HepG2 (cell line): Measurements from ENCODE around the gene RAD50. TPM values are rescaled to one million over a fixed set of nuclear protein-coding genes. Genes with fewer than 3 reads are reported as not detected.
A peak's percentile ranks its signal among the peaks of the same experiment; 100 is the strongest.

Source experiments
- ARID5B ChIP-seq: IDR thresholded peaks from 2 replicates; pipeline ENCODE4 v1.4.0; 2020; ENCODE audit warnings: mild to moderate bottlenecking, missing genetic modification reagents
- ATF1 ChIP-seq: IDR thresholded peaks from 2 replicates; pipeline ENCODE4 v1.6.1; 2016; ENCODE audit warnings: mild to moderate bottlenecking, control low read depth
- CERS6 ChIP-seq: sonication (generic); formaldehyde crosslinking; IDR thresholded peaks from 2 replicates; pipeline ENCODE4 v1.5.0; 2020; ENCODE audit warnings: missing genetic modification reagents
- CREB1 ChIP-seq, 2 experiments: fragments of 450-650 bp in 1 of 2; IDR thresholded peaks; 2 replicates each; pipeline ENCODE4 v1.6.1; 2016 to 2017; ENCODE audit warnings: control low read depth in 1 of 2, mild to moderate bottlenecking in 1 of 2, missing compliant biosample characterization in 1 of 2, missing genetic modification characterization in 1 of 2
- EZH2 ChIP-seq: conservative IDR thresholded peaks from 2 replicates; pipeline ENCODE4 v1.6.1; 2012; ENCODE audit warnings: mild to moderate bottlenecking, low read depth, low read length, moderate library complexity
- FOSL2 ChIP-seq: sonication (generic); formaldehyde crosslinking; IDR thresholded peaks from 2 replicates; pipeline ENCODE4 v1.4.0; 2020; ENCODE audit warnings: missing genetic modification reagents
- GTF2F1 ChIP-seq: fragments of 150-350 bp; IDR thresholded peaks from 2 replicates; pipeline ENCODE4 v1.6.1; 2014; ENCODE audit warnings: low read length
- IRF9 ChIP-seq: sonication (generic); formaldehyde crosslinking; IDR thresholded peaks from 2 replicates; pipeline ENCODE4 v1.8.0; 2022; ENCODE audit warnings: missing genetic modification reagents, mild to moderate bottlenecking, borderline replicate concordance
- KDM3A ChIP-seq: IDR thresholded peaks from 2 replicates; pipeline ENCODE4 v1.6.1; 2018; ENCODE audit warnings: low read depth, missing compliant biosample characterization
- NCOR1 ChIP-seq: fragments of 200-600 bp; sonication (generic); IDR thresholded peaks from 2 replicates; pipeline ENCODE4 v1.7.0; 2017; ENCODE audit warnings: antibody characterized with exemption, low read length, borderline replicate concordance
- NR2F2 ChIP-seq: IDR thresholded peaks from 2 replicates; pipeline ENCODE4 v1.6.1; 2012; ENCODE audit warnings: low read depth, inconsistent platforms, borderline replicate concordance
- RFX5 ChIP-seq: IDR thresholded peaks from 2 replicates; pipeline ENCODE4 v1.6.1; 2011; ENCODE audit warnings: low read depth, low read length, improper control_type of control experiment
- SIN3A ChIP-seq: IDR thresholded peaks from 2 replicates; pipeline ENCODE4 v1.6.1; 2011; ENCODE audit warnings: low read depth, mild to moderate bottlenecking, control low read depth, low read length, borderline replicate concordance
- STAT5B ChIP-seq: sonication (generic); formaldehyde crosslinking; IDR thresholded peaks from 2 replicates; pipeline ENCODE4 v1.4.0; 2020; ENCODE audit warnings: missing genetic modification reagents
- ZFX ChIP-seq: sonication (generic); formaldehyde crosslinking; IDR thresholded peaks from 2 replicates; pipeline ENCODE4 v1.4.0; 2020; ENCODE audit warnings: mild to moderate bottlenecking, low read depth, missing genetic modification reagents, moderate library complexity
- ZMYM3 ChIP-seq: sonication (generic); formaldehyde crosslinking; IDR thresholded peaks from 2 replicates; pipeline ENCODE4 v1.5.1; 2020; ENCODE audit warnings: mild to moderate bottlenecking, missing genetic modification reagents
- ZNF124 ChIP-seq: sonication (generic); formaldehyde crosslinking; IDR thresholded peaks from 2 replicates; pipeline ENCODE4 v1.4.0; 2020; ENCODE audit warnings: missing genetic modification reagents
- ZSCAN21 ChIP-seq: sonication (generic); formaldehyde crosslinking; IDR thresholded peaks from 2 replicates; pipeline ENCODE4 v1.8.0; 2022; ENCODE audit warnings: mild to moderate bottlenecking, missing genetic modification reagents, moderate library complexity, borderline replicate concordance
- polyA plus RNA-seq, 8 experiments: library from polyadenylated mRNA; depleted of rRNA in 3 of 8; stranded (reverse) in 7 of 8; unstranded in 1 of 8; fragments of >200 nt; fragmentation: Illumina TruSeq in 4 of 8; extraction: Trizol in 4 of 8; gene quantifications; 2 replicates each; pipeline versions ENCODE4 v1.2.1 to v1.2.3, GENCODE V29; 2011 to 2016; ENCODE audit warnings: low read depth in 4 of 8, missing spikeins in 1 of 8, mixed read lengths in 1 of 8; ENCODE audit not compliant: insufficient read depth in 1 of 8
- total RNA-seq, 5 experiments: library from RNA; depleted of rRNA; stranded (reverse); fragments of >200 nt; fragmentation: Illumina TruSeq; extraction: Trizol; gene quantifications; 2 replicates each; pipeline ENCODE4 v1.2.3, GENCODE V29; 2016; ENCODE audit warnings: low read depth in 1 of 5
- TF ChIP-seq, protein P1 (sequence below): sonication (generic); formaldehyde crosslinking; IDR thresholded peaks from 2 replicates; pipeline ENCODE4 v1.5.0; 2020; ENCODE audit warnings: mild to moderate bottlenecking, missing genetic modification reagents

RAD50 gene
- total and polyA plus RNA-seq, 2 of the 13 experiments (the other 11 are each of a cell fraction or from before 2014, with no cell fraction given) = 19.2 to 23.4 TPM

DNA sequence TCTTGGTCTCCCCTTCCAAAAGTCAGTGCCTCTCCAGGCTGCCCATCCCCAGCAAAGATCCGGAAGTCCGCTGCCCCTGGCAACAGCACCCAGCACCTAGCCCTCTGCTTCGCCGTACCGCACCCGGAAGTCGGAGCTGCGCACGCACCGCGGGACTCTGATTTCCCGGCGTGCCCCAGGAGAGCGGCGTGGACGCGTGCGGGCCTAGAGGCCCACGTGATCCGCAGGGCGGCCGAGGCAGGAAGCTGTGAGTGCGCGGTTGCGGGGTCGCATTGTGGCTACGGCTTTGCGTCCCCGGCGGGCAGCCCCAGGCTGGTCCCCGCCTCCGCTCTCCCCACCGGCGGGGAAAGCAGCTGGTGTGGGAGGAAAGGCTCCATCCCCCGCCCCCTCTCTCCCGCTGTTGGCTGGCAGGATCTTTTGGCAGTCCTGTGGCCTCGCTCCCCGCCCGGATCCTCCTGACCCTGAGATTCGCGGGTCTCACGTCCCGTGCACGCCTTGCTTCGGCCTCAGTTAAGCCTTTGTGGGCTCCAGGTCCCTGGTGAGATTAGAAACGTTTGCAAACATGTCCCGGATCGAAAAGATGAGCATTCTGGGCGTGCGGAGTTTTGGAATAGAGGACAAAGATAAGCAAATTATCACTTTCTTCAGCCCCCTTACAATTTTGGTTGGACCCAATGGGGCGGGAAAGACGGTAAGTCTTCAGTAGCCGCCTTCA is at the start of gene RAD50 (continued):
- TF ChIP-seq ZNF124 (CRISPR knock-in tag) (0 out of 2 replicates have a peak, but pooled peaks have one; percentile 39), ATF1 (CRISPR knock-in tag) (peak; percentile 15), ZMYM3 (CRISPR knock-in tag) (peak; percentile 60; the same call in 1 of the 2 replicates), CREB1 (IDR thresholded peaks at IDR 0.05) (no peak), CREB1 (CRISPR knock-in tag; IDR thresholded peaks at IDR 0.05) (peak; percentile 16), RFX5 (peak; percentile 32; the same call in 1 of the 2 replicates), FOSL2 (CRISPR knock-in tag) (peak; percentile 48), STAT5B (peak; percentile 60; the same call in 1 of the 2 replicates), EZH2 (no peak), SIN3A (peak; percentile 65; the same call in 1 of the 2 replicates), IRF9 (CRISPR knock-in tag) (peak; percentile 95), ARID5B (CRISPR knock-in tag) (peak; percentile 81), ZSCAN21 (CRISPR knock-in tag) (peak; percentile 86), NCOR1 (peak; percentile 19; the same call in 1 of the 2 replicates), ZFX (peak; percentile 95), KDM3A (CRISPR knock-in tag) (peak; percentile 88; the same call in 1 of the 2 replicates), CERS6 (CRISPR knock-in tag) (no peak), NR2F2 (no peak; the same call in 1 of the 2 replicates), GTF2F1 (no peak)
- TF ChIP-seq, protein P1, sequence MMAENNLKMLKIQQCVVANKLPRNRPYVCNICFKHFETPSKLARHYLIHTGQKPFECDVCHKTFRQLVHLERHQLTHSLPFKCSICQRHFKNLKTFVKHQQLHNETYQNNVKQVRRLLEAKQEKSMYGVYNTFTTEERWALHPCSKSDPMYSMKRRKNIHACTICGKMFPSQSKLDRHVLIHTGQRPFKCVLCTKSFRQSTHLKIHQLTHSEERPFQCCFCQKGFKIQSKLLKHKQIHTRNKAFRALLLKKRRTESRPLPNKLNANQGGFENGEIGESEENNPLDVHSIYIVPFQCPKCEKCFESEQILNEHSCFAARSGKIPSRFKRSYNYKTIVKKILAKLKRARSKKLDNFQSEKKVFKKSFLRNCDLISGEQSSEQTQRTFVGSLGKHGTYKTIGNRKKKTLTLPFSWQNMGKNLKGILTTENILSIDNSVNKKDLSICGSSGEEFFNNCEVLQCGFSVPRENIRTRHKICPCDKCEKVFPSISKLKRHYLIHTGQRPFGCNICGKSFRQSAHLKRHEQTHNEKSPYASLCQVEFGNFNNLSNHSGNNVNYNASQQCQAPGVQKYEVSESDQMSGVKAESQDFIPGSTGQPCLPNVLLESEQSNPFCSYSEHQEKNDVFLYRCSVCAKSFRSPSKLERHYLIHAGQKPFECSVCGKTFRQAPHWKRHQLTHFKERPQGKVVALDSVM = peak; percentile 81
